GM21723 (cell line): Measurements from ENCODE around the gene KRI1.
"Not testable (repeated sequence)": the region's sequence is repeated elsewhere in the genome, so short reads cannot be mapped to it uniquely, and the experiment has no call there.

Experiments used
- ATAC-seq: cut with Tn5 transposase; IDR thresholded peaks from one replicate; pipeline ENCODE4 v1.9.1; 2021; ENCODE audit warnings: mild to moderate bottlenecking, moderate library complexity; ENCODE audit not compliant: unreplicated experiment

KRI1 gene

GRCh38 chr19:10575011-10575716 is 9.4 kb upstream of the KRI1 start:
- no peak for ATAC-seq

- ATAC-seq, result no peak
Observed at GRCh38 chr19:10574462-10574861, 8.7 kb upstream of the KRI1 start.

- not testable (repeated sequence) for ATAC-seq
Observed at GRCh38 chr19:10573793-10574192, 8.0 kb upstream of the KRI1 start.

GRCh38 chr19:10568826-10569651 is 3.2 kb upstream of the KRI1 start, which contains the start of gene CDKN2D:
CDKN2D (minus strand) TSS chr19:10568979; CDS start chr19:10568653, 326 bp downstream.
- peak; percentile 61 for ATAC-seq

- ATAC-seq, result peak; percentile 9
Observed at GRCh38 chr19:10568062-10568825, 2.4 kb upstream of the KRI1 start.

GRCh38 chr19:10567656-10568055 is 1.8 kb upstream of the KRI1 start:
- ATAC-seq, result no peak

GRCh38 chr19:10566658-10567410 is 1.0 kb upstream of the KRI1 start:
- peak; percentile 21 for ATAC-seq

- no peak for ATAC-seq
Observed at GRCh38 chr19:10566408-10566657, 523 bp upstream of the KRI1 start.

GRCh38 chr19:10565028-10565566 is 713 bp downstream of the KRI1 start:
- no peak for ATAC-seq

GRCh38 chr19:10562609-10563008 is 3.2 kb downstream of the KRI1 start:
- no peak for ATAC-seq

GRCh38 chr19:10560154-10560553 is 5.7 kb downstream of the KRI1 start:
- no peak for ATAC-seq

GRCh38 chr19:10557603-10558197 is 8.1 kb downstream of the KRI1 start:
- no peak for ATAC-seq

GRCh38 chr19:10555610-10555973 is 10.2 kb downstream of the KRI1 start:
- no peak for ATAC-seq

GRCh38 chr19:10554760-10555609 is 10.8 kb downstream of the KRI1 start:
- ATAC-seq, result no peak

GRCh38 chr19:10553943-10554381 is 11.8 kb downstream of the KRI1 start:
- ATAC-seq, result peak; percentile 64

- ATAC-seq, result no peak
Observed at GRCh38 chr19:10553087-10553667, 12.6 kb downstream of the KRI1 start.

- ATAC-seq, result no peak
Observed at GRCh38 chr19:10552510-10553053, 13.2 kb downstream of the KRI1 start.

- ATAC-seq, result no peak
Observed at GRCh38 chr19:10551698-10552301, 14.0 kb downstream of the KRI1 start.
